Stomach smooth muscle (tissue), 2 donors: ENCODE measurements around the gene BCKDHB.

ENCODE experiments used
- H3K27ac ChIP-seq: one replicate; pipeline ENCODE4 v1.7.0; 2013; ENCODE audit warnings: mild to moderate bottlenecking, low read length, inconsistent platforms
- H3K27me3 ChIP-seq, 2 donors: one replicate each; pipeline ENCODE4 v1.7.0; 2013; ENCODE audit warnings: low read length in 2 of 2; ENCODE audit not compliant: insufficient read depth in 2 of 2, control insufficient read depth in 1 of 2
- H3K36me3 ChIP-seq, 2 donors: one replicate each; pipeline ENCODE4 v1.7.0; 2013; ENCODE audit warnings: low read length in 2 of 2; ENCODE audit not compliant: control insufficient read depth in 2 of 2, insufficient read depth in 2 of 2
- H3K4me1 ChIP-seq: one replicate; pipeline ENCODE4 v1.7.0; 2013; ENCODE audit warnings: low read length; ENCODE audit not compliant: control insufficient read depth, insufficient read depth
- H3K4me3 ChIP-seq, 2 donors: one replicate each; pipeline ENCODE4 v1.7.0; 2013; ENCODE audit warnings: low read length in 2 of 2
- H3K9ac ChIP-seq, 2 donors: one replicate each; pipeline ENCODE4 v1.7.0; 2013; ENCODE audit warnings: low read length in 2 of 2, mild to moderate bottlenecking in 1 of 2
- H3K9me3 ChIP-seq, 2 donors: one replicate each; pipeline ENCODE4 v1.7.0; 2013; ENCODE audit warnings: low read length in 2 of 2; ENCODE audit not compliant: control insufficient read depth in 2 of 2
- donor health status: healthy.
- donor health status: Pancreatic carcinoma.

The BCKDHB gene

DNA sequence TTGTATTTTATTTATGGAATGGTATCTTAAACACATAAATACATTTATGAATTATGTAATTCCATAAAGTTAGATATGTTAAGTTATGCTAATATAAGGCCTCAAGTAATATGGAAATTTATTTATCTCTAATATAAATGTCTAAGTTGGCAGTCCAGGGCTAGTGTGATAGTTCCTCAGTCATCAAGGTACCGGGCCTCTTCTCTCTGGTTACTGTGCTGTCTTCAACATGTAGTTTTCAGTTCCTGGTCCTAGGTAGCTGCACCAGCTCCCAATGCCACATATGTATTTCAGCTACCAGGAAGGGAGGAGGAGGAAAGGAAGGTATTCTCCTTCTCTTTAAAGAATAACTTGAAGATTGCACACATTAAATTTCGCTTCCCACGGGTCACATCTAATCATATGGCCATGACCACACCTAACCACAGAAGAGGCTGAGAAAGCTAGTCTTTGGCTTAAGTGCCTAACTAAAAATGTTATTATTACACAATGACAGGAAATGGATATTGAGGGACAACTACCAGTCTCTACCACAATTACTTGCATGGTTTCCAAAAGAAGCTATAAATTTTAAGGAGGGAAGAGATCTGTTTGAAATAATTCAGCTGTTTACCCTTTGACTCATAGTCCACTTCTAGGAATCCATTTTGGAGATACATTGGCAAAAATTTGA, 68.6 kb downstream of the BCKDHB start:
- no peak overlapping the region for H3K9ac ChIP-seq

DNA sequence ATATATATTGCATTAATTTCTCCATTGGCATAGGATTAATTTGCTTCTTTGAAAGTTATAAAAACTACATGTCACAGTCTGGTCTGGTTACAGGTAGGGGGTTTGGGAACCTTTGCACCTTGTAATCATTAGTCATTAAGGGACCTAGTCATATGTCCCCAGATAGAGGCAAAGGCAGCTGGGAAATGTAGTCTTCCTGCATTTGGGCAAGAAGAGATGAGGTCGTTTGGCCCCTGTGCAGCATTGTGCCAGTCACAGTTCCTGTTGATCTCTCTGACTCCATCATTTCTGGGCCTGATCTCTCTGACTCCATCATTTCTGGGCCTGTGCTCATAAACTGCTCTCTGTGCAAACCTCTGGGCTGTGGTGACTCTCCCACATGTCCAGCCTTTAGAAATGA, 73.2 kb downstream of the BCKDHB start:
- no peak overlapping the region for H3K27ac ChIP-seq
- no peak overlapping the region for H3K4me3 ChIP-seq

More for the DNA sequence above, 68.6 kb downstream of the BCKDHB start:
- Histone ChIP-seq H3K27me3 (no peaks in the 10 kb centered on the region), H3K4me3 (no peak overlapping the region), H3K27ac (no peak overlapping the region), H3K4me1 (no peaks in the 10 kb centered on the region), H3K36me3 (no peaks in the 10 kb centered on the region), H3K9me3 (no peaks in the 10 kb centered on the region)

DNA sequence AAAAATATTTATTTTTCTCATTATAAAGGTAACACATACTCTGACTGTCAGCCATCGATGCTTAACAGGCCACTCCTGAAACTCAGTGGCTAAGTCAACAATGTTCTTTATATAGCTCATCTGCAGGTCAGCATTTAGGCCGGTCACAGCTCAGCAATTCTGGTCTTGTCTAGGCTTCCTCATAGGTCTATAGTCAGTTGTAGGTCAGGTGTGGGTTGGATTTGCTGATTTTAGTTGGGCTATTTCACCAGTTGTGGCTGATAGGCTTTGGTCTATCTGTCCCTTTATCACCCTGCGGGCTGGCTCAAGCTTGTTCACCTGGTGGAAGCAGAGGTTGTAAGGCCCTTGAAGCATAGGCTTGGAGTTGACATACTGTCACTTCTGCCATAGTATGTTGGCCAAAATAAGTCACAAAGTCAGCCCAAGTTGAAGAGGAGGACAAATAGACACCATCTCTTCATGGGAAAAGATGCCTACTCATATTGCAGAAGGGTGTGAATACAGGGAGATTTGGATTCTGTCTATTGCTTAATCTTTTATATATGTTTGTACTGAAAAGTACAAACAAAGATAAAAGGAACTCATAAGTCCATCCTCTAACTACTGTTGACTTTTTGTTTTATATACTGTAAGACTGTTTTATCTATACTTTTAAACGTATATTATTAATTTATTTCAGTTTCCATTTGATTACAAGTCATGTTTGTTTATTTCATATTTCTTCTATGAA, 75.0 kb downstream of the BCKDHB start:
- no peak overlapping the region for H3K4me3 ChIP-seq
- no peaks in the 10 kb centered on the region for H3K9me3 ChIP-seq
- H3K4me1 ChIP-seq: no peaks in the 10 kb centered on the region
- H3K27me3 ChIP-seq: no peaks in the 10 kb centered on the region
- no peak overlapping the region for H3K9ac ChIP-seq
- H3K36me3 ChIP-seq: no peaks in the 10 kb centered on the region
- no peak overlapping the region for H3K27ac ChIP-seq

More for the DNA sequence above, 73.2 kb downstream of the BCKDHB start:
- Histone ChIP-seq H3K4me1 (no peaks in the 10 kb centered on the region), H3K9me3 (no peaks in the 10 kb centered on the region), H3K9ac (no peak overlapping the region), H3K27me3 (no peaks in the 10 kb centered on the region), H3K36me3 (no peaks in the 10 kb centered on the region)

DNA sequence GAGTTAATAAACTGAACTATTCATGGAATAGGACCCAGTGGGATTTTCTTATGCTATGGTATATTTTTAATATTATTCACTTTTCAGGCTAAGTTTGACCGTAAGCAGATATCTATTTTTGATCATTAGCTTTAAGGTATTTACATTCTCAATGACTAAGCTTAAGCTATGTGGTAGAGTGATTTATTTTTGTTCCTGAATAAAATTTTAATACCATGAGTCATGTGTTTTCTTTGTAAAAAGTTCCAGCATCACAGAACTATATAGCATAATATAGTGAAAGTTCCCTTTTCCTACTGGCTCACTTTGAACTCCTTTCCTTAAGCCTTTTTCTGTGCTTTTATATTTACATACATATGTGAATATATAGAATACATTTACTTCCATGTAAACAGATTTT, 75.8 kb downstream of the BCKDHB start:
- Histone ChIP-seq H3K9ac (no peak overlapping the region), H3K27me3 (no peaks in the 10 kb centered on the region), H3K27ac (no peak overlapping the region), H3K4me3 (no peak overlapping the region), H3K36me3 (no peaks in the 10 kb centered on the region), H3K4me1 (no peaks in the 10 kb centered on the region), H3K9me3 (no peaks in the 10 kb centered on the region)

DNA sequence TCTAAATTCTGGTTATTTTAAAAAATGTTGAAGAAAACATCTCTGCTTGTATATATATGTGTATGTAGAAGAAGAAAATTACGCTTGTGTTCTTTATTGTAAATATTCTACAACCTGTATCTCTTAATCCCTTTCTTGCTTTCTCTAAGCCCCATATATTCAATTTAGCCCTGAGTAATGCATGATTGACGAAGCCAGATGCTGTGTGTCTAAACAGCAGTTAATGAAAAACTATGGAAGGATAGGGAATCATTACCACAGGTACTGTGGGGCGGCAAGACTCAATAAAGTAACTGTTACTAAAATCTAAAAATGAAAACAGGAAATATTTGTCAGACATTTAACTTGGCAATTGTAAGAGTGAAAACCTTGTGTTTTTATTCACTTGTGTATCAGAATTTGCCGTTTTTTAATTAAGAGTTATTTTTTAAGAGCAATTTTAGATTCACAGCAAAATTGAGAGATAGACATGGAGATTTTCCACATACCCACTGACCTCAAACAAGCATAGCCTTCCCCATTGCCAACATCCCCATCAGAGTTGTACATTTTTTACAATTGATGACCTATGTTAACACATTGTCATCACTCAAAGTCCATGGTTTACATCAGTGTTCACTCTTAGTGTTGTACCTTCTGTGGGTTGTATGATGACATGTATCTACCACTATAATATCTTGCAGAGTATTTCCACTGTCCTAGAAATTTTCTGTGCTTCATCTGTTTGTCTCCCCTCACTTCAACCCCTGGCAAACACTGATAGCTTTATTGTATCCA, 76.7 kb downstream of the BCKDHB start:
- Histone ChIP-seq H3K9me3 (no peaks in the 10 kb centered on the region), H3K4me1 (no peaks in the 10 kb centered on the region), H3K27ac (no peak overlapping the region), H3K27me3 (no peaks in the 10 kb centered on the region), H3K9ac (no peak overlapping the region), H3K36me3 (no peaks in the 10 kb centered on the region), H3K4me3 (no peak overlapping the region)

DNA sequence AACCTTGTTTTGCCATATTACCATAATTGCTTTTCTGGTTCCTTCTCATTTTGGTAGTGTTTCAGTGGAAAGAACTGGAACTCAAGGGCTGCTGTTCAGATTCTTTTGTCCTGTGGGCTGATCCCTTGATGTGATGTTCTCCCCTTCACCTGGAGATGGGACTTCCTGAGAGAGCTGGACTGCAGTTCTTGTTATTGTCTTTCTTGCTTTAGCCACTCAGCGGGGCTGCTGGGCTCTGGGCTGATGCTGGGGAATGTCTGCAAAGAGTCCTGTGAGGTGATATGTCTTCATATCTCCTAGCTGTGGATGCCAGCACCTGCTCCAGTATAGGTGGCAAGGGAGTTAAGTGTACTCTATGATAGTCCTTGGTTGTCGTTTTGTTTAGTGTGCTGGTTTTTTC, 79.0 kb downstream of the BCKDHB start:
- no peaks in the 10 kb centered on the region for H3K4me1 ChIP-seq
- no peaks in the 10 kb centered on the region for H3K27me3 ChIP-seq
- H3K9ac ChIP-seq: no peak overlapping the region
- H3K9me3 ChIP-seq: no peaks in the 10 kb centered on the region
- no peak overlapping the region for H3K27ac ChIP-seq
- no peaks in the 10 kb centered on the region for H3K36me3 ChIP-seq
- no peak overlapping the region for H3K4me3 ChIP-seq

DNA sequence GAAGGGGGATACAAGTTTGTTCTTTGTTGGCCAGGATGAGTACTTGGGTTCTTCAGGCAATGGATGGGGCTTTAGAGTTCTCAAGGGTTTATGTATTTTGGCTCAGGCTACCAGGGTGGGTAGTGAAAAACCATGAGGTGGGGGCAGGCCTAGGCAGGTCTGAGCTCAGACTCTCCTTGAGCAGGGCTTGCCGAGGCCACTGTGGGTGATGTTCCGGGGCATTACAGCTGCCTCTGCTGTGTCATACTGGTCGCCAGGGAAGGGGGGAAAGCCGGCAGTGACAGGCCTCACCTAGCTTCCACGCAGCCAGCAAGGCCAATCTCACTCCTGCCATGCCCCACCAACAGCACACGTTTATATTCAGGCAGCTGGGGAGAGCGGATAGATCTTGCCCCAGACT, 79.6 kb downstream of the BCKDHB start:
- H3K27ac ChIP-seq: no peak overlapping the region
- H3K4me1 ChIP-seq: no peaks in the 10 kb centered on the region
- H3K9ac ChIP-seq: no peak overlapping the region
- no peaks in the 10 kb centered on the region for H3K9me3 ChIP-seq
- H3K36me3 ChIP-seq: no peaks in the 10 kb centered on the region
- H3K4me3 ChIP-seq: no peak overlapping the region
- no peaks in the 10 kb centered on the region for H3K27me3 ChIP-seq

GRCh38 chr6:80196906-80197305, 90.4 kb downstream of the BCKDHB start:
- Histone ChIP-seq H3K9ac (no peak overlapping the region), H3K27ac (no peak overlapping the region), H3K9me3 (no peaks in the 10 kb centered on the region), H3K4me1 (no peaks in the 10 kb centered on the region), H3K36me3 (no peaks in the 10 kb centered on the region), H3K4me3 (no peak overlapping the region), H3K27me3 (no peaks in the 10 kb centered on the region)

DNA sequence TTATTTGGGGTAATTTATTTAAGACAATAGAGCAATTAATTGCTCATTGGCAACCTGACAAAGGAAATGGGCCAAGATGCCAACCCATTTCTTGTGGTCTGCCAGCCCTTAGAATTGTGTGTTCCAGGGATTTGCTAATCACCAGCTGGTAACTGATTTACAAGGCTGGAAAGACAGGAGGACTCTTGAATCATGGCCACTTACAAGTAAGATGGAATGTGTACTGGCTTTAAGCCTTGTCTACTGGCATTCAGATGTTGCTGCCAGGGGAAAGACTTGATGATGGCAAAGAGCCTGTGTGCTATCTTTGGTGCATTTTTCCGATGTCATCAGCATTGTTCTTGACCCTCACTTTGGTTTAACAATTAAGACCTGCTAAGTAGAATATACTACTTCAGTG, 91.0 kb downstream of the BCKDHB start:
- Histone ChIP-seq H3K9ac (no peak overlapping the region), H3K27ac (no peak overlapping the region), H3K27me3 (no peaks in the 10 kb centered on the region), H3K4me3 (no peak overlapping the region), H3K4me1 (no peaks in the 10 kb centered on the region), H3K9me3 (no peaks in the 10 kb centered on the region), H3K36me3 (no peaks in the 10 kb centered on the region)

DNA sequence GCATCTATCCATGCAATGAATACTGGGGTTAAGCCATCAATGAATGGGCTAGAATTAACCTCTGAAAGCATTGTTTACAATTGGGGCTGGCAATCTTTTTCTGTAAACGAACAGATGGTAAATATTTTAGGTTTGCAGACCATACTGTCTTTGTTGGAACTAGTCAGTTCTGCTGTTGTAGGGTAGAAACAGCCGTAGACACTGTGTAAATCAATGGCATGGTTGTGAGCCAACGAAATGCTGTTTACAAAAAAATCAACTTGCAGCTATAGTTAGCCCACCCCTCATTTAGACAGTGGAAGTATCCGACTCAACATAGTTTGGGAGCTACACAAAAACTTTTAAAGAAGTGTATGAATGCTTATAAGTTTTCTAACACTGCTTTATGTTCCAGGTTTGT, 91.5 kb downstream of the BCKDHB start:
- Histone ChIP-seq H3K4me3 (no peak overlapping the region), H3K9me3 (no peaks in the 10 kb centered on the region), H3K9ac (no peak overlapping the region), H3K36me3 (no peaks in the 10 kb centered on the region), H3K27me3 (no peaks in the 10 kb centered on the region), H3K27ac (no peak overlapping the region), H3K4me1 (no peaks in the 10 kb centered on the region)
